Cardiac muscle cell (in vitro differentiated cells and primary cell): Measurements from ENCODE around the gene PCDH10. TPM values are rescaled to one million over a fixed set of nuclear protein-coding genes. Genes with fewer than 3 reads are reported as not detected.

Experiments used
- DNase-seq, 2 donors: peaks; one replicate each; pipeline versions ENCODE4 v3.0.0 to v3.0.0-alpha.2; 2010 to 2017; ENCODE audit warnings: low read depth in 1 of 2, low spot score in 1 of 2
- H3K27ac ChIP-seq: fragments of 200-600 bp; sonication (generic); 2 replicates; pipeline ENCODE4 v1.5.1; 2016
- H3K27me3 ChIP-seq: fragments of 200-600 bp; sonication (generic); 2 replicates; pipeline ENCODE4 v1.6.0; 2016; ENCODE audit warnings: control low read depth
- H3K36me3 ChIP-seq: fragments of 200-600 bp; sonication (generic); 2 replicates; pipeline ENCODE4 v1.5.1; 2016; ENCODE audit warnings: control low read depth
- H3K4me1 ChIP-seq: fragments of 200-600 bp; sonication (generic); 2 replicates; pipeline ENCODE4 v1.8.1; 2017; ENCODE audit warnings: low read depth, mild to moderate bottlenecking, mixed run types
- H3K4me3 ChIP-seq: fragments of 200-600 bp; sonication (generic); 2 replicates; pipeline ENCODE4 v1.5.1; 2016; ENCODE audit warnings: mild to moderate bottlenecking
- H3K9me3 ChIP-seq: fragments of 200-600 bp; sonication (generic); 2 replicates; pipeline ENCODE4 v1.5.1; 2017; ENCODE audit warnings: low read depth, mild to moderate bottlenecking, control low read depth
- polyA plus RNA-seq: library from polyadenylated mRNA; unstranded; fragments of >200 nt; fragmentation: Nextera tagmentation; extraction: Ambion mirVana; gene quantifications from 2 replicates; pipeline ENCODE4 v1.2.1, GENCODE V29; 2016
- total RNA-seq: library from RNA; depleted of rRNA; stranded (reverse); fragments of >200 nt; gene quantifications from 2 replicates; pipeline ENCODE4 v1.2.3, GENCODE V29; 2016
- TF ChIP-seq, protein P1 (sequence below): IDR thresholded peaks from 2 replicates; pipeline ENCODE4 v1.5.1; 2012; ENCODE audit warnings: low read depth, mild to moderate bottlenecking, low read length

Gene PCDH10
- total and polyA plus RNA-seq, 2 experiments from 2014 or later, result 0.57 to 3.0 TPM

DNA sequence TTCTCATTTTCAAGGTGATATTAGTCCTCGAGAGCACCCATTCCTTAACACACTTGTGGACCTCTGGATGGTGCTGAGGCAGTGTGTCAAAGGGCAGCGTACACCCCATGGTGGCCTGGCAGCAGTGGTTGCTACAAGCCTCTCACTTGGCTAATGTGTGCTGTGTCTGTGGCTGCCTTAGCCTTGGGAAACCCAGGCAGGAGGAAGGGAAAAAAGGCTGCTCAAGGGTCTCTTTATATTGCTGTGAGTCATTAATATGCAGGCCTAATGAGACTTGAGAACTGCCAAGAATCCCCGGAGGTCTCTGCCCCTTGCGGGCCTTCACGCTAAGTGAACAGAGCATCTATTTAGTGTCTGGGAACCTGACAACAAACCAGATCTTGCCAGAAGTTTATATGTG lies 7.0 kb downstream of the PCDH10 start:
- no peaks in the 10 kb centered on the region for H3K4me1 ChIP-seq
- H3K27me3 ChIP-seq, result peaks cover 16% of the 10 kb centered on the region
- DNase-seq, result no peak
- no peaks in the 10 kb centered on the region for H3K9me3 ChIP-seq
- no peaks in the 10 kb centered on the region for H3K36me3 ChIP-seq
- H3K27ac ChIP-seq, result no peak overlapping the region
- H3K4me3 ChIP-seq, result no peak overlapping the region
- TF ChIP-seq, protein P1, sequence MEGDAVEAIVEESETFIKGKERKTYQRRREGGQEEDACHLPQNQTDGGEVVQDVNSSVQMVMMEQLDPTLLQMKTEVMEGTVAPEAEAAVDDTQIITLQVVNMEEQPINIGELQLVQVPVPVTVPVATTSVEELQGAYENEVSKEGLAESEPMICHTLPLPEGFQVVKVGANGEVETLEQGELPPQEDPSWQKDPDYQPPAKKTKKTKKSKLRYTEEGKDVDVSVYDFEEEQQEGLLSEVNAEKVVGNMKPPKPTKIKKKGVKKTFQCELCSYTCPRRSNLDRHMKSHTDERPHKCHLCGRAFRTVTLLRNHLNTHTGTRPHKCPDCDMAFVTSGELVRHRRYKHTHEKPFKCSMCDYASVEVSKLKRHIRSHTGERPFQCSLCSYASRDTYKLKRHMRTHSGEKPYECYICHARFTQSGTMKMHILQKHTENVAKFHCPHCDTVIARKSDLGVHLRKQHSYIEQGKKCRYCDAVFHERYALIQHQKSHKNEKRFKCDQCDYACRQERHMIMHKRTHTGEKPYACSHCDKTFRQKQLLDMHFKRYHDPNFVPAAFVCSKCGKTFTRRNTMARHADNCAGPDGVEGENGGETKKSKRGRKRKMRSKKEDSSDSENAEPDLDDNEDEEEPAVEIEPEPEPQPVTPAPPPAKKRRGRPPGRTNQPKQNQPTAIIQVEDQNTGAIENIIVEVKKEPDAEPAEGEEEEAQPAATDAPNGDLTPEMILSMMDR, result no peak

DNA sequence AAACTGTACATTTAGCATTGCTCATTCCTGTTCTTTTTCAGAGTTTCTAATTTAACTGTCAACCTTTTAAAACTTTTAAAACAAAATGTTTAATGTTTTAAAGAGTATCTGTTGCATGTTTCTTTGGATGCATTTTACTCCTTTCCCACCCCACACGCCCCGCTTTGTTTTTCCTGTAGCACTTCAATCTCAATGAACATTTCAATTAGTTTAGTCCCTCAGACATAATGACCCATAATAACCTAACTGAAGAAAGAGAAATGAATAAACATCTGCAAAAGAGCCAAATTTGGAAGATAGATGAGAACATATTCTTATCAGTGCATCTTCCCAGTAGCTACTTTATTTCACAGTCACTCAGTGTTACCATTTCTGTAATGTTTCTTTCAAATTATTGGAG lies 7.5 kb downstream of the PCDH10 start:
- H3K27me3 ChIP-seq, result peaks cover 12% of the 10 kb centered on the region
- no peaks in the 10 kb centered on the region for H3K4me1 ChIP-seq
- H3K4me3 ChIP-seq, result no peak overlapping the region
- no peak overlapping the region for H3K27ac ChIP-seq
- H3K36me3 ChIP-seq, result no peaks in the 10 kb centered on the region
- H3K9me3 ChIP-seq, result no peaks in the 10 kb centered on the region
- TF ChIP-seq, protein P1, result no peak
- no peak for DNase-seq

DNA sequence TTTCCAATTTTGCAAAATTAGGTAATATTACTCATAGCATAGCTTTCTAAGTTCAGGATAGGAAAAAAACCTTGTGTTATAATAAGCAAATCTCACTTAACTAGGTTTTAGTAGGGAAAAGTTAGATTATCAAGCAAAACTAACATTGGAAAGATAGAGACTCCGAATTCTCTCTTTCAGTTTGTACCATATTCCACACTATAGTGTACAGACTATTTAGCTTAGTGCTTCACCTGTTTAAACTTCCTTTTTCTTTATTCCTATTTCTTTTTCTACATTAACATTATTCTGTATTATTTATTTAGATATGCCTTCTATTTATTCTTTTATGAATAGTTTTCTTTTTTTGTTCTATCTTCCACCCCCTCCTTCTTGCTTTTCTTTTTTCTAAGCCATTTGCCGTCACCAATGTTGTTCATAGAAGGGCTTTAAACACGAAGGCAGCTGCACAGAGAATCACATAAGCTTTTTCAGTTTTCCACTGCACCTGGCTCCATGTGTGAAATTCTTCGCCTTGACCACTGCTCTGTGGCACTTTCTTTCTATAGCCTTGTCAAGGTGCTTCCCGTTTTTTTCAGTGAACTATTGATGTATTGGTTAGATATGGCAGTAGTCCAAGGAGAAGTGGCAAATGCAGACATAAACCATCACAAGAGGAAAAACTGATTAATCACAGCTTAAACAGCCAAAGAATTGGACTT lies 8.5 kb downstream of the PCDH10 start:
- H3K4me3 ChIP-seq, result no peak overlapping the region
- no peaks in the 10 kb centered on the region for H3K4me1 ChIP-seq
- TF ChIP-seq, protein P1, result no peak
- DNase-seq, result no peak
- no peak overlapping the region for H3K27ac ChIP-seq
- H3K9me3 ChIP-seq, result no peaks in the 10 kb centered on the region
- H3K27me3 ChIP-seq, result peaks cover 1% of the 10 kb centered on the region
- no peaks in the 10 kb centered on the region for H3K36me3 ChIP-seq

DNA sequence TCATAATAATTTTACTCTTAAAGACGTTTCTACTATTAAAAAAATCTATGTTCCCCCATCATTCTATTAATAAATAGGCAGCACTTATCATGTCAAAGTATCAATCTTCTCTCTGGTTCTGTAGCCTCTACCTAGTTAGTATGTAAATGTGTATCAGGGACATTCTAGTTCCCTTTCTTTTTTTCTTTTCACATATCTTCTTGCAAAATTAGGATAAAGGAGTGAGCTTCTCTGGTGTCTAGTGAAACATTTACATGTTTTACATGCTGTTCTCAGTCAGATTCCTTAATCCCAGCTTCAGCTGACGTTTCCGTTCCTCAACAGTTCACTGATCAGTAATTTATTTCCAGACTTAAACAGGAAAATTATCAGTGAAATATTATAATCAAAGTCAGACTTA lies 11.8 kb downstream of the PCDH10 start:
- Histone ChIP-seq H3K36me3 (no peaks in the 10 kb centered on the region), H3K27me3 (no peaks in the 10 kb centered on the region), H3K27ac (no peak overlapping the region), H3K9me3 (no peaks in the 10 kb centered on the region), H3K4me1 (no peaks in the 10 kb centered on the region), H3K4me3 (no peak overlapping the region)
- TF ChIP-seq, protein P1, result no peak
- no peak for DNase-seq

DNA sequence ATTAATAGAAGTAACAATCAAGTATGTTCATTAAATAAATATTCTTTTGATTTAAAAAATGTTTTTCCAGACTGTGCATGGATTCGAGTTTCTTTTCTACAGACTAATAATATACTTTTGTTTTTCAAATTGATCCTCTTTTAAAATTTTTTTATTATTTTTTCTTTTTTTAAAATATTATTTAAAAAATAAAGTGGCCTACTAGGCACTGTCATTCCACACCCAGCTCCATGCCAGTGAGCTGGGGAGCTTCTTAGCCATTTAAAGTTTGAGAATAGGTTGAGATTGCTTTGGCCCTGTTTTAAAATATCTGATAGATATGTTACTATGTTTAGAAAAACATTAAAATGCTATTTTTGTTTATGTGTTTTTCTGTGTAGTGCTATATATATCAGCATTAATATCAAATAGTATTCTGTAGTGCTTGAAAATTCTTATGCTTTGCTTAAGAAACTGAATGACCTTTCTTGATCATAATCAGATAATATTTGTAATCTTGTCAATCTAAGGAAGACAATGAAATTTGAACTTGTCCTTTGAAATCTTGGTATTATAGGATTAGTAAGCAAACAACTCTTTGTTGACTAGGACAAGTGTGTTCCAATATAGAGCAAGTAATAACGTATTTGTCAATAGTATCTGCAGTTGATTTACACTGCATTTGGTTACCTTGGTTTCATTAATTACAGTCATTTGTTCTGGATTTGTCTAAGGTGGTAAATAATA lies 12.6 kb downstream of the PCDH10 start:
- H3K27ac ChIP-seq, result no peak overlapping the region
- TF ChIP-seq, protein P1, result no peak
- no peak for DNase-seq

More for the DNA sequence above, 12.6 kb downstream of the PCDH10 start:
- Histone ChIP-seq H3K9me3 (no peaks in the 10 kb centered on the region), H3K36me3 (no peaks in the 10 kb centered on the region), H3K27me3 (no peaks in the 10 kb centered on the region), H3K4me1 (no peaks in the 10 kb centered on the region), H3K4me3 (no peak overlapping the region)
